ENCODE measurements around the gene PDZD4. TPM values are rescaled to one million over a fixed set of nuclear protein-coding genes. Genes with fewer than 3 reads are reported as not detected.
A peak's percentile ranks its signal among the peaks of the same experiment; 100 is the strongest.

Gene PDZD4
- total and polyA plus RNA-seq, 9 of the 15 experiments (the other 6 are each of a cell fraction or from before 2014, with no cell fraction given) = 0.05 to 0.38 (median 0.07) TPM; not detected in 5

- TF ChIP-seq USF1 (CRISPR knock-in tag; IDR thresholded peaks at IDR 0.05) (peak; percentile 69), MIER1 (IDR thresholded peaks at IDR 0.05; ENCODE audit: low read depth) (peak; percentile 99), ETS1 (conservative IDR thresholded peaks at IDR 0.05; ENCODE audit: control insufficient read depth, low read depth, low read length) (peak; percentile 91; the same call in 1 of the 2 replicates), BACH1 (tag; IDR thresholded peaks at IDR 0.05) (peak; percentile 63; the same call in 1 of the 2 replicates), REST (IDR thresholded peaks at IDR 0.05; ENCODE audit: borderline replicate concordance) (peak; percentile 100), REST (CRISPR knock-in tag; IDR thresholded peaks at IDR 0.05; ENCODE audit: low read depth) (peak; percentile 100), SMAD3 (CRISPR knock-in tag; conservative IDR thresholded peaks at IDR 0.05) (no peak), CHD4 (IDR thresholded peaks at IDR 0.05; ENCODE audit: insufficient read depth, insufficient replicate concordance, low read depth, low read length, poor library complexity, severe bottlenecking) (no peak), MYNN (IDR thresholded peaks at IDR 0.05) (no peak), MYNN (CRISPR knock-in tag; IDR thresholded peaks at IDR 0.05) (peak; percentile 93), E2F1 (CRISPR knock-in tag; IDR thresholded peaks at IDR 0.05) (peak; percentile 99), NR1H2 (CRISPR knock-in tag; IDR thresholded peaks at IDR 0.05) (peak; percentile 99), MCM7 (IDR thresholded peaks at IDR 0.05) (no peak), ZBTB43 (CRISPR knock-in tag; IDR thresholded peaks at IDR 0.05) (peak; percentile 96)
Measured at GRCh38 chrX:153875391-153876111, 45.2 kb upstream of the PDZD4 start (continued).

Data from K562 (cell line).